SU-DHL-6 (cell line): ENCODE data around the gene ATOH8.

Source experiments
- H2AFZ ChIP-seq: fragments of 200-600 bp; sonication (generic); 2 replicates; pipeline ENCODE4 v1.6.1; 2014; ENCODE audit warnings: low read depth, mild to moderate bottlenecking, moderate library complexity, mixed read lengths, antibody characterized with exemption, low read length; ENCODE audit not compliant: severe bottlenecking
- H3F3A ChIP-seq: fragments of 200-600 bp; shearing (Covaris generic); 2 replicates; pipeline ENCODE4 v1.6.0; 2016; ENCODE audit warnings: antibody characterized with exemption, mild to moderate bottlenecking; ENCODE audit not compliant: insufficient read depth
- H3K27ac ChIP-seq: fragments of 200-600 bp; sonication (generic); 2 replicates; pipeline ENCODE4 v1.5.1; 2016; ENCODE audit warnings: low read depth, mild to moderate bottlenecking, low read length, moderate library complexity, mixed read lengths
- H3K27me3 ChIP-seq: fragments of 200-600 bp; sonication (generic), shearing (Covaris generic); 2 replicates; pipeline ENCODE4 v1.6.0; 2014; ENCODE audit warnings: mild to moderate bottlenecking, low read length
- H3K36me3 ChIP-seq: fragments of 200-600 bp; sonication (generic); 2 replicates; pipeline ENCODE4 v1.6.1; 2014; ENCODE audit warnings: mild to moderate bottlenecking, low read length, mixed read lengths
- H3K4me2 ChIP-seq: fragments of 300-600, 200-600 bp; shearing (Covaris generic), sonication (generic); 2 replicates; pipeline ENCODE4 v1.6.0; 2014; ENCODE audit warnings: low read length, low read depth, mild to moderate bottlenecking; ENCODE audit not compliant: poor library complexity, severe bottlenecking
- H3K4me3 ChIP-seq: fragments of 200-600 bp; sonication (generic); 2 replicates; pipeline ENCODE4 v1.5.1; 2014; ENCODE audit warnings: antibody characterized with exemption, low read length, mild to moderate bottlenecking, mixed read lengths; ENCODE audit not compliant: insufficient read depth, poor library complexity, severe bottlenecking
- H3K79me2 ChIP-seq: fragments of 200-600 bp; sonication (generic); 2 replicates; pipeline ENCODE4 v1.6.1; 2014; ENCODE audit warnings: mild to moderate bottlenecking, low read length, moderate library complexity; ENCODE audit not compliant: insufficient read depth
- H3K9ac ChIP-seq: fragments of 200-600 bp; sonication (generic); 2 replicates; pipeline ENCODE4 v1.7.0; 2014; ENCODE audit warnings: mild to moderate bottlenecking, low read length
- H3K9me2 ChIP-seq: fragments of 200-600 bp; sonication (generic); replicated peaks from 2 replicates; pipeline ENCODE4 v1.6.1; 2014; ENCODE audit warnings: low read length; ENCODE audit not compliant: insufficient read depth
- H3K9me3 ChIP-seq: fragments of 200-600 bp; sonication (generic); 2 replicates; pipeline ENCODE4 v1.6.1; 2014; ENCODE audit warnings: low read length, mixed read lengths; ENCODE audit not compliant: insufficient read depth
- H4K20me1 ChIP-seq: fragments of 200-600 bp; sonication (generic); 2 replicates; pipeline ENCODE4 v1.6.1; 2014; ENCODE audit warnings: low read depth, mild to moderate bottlenecking, antibody characterized with exemption, low read length, moderate library complexity, mixed read lengths
- EZH2phosphoT487 ChIP-seq: fragments of 200-600 bp; sonication (generic), shearing (Covaris generic); conservative IDR thresholded peaks from 2 replicates; pipeline ENCODE4 v1.6.1; 2018; ENCODE audit warnings: mild to moderate bottlenecking, antibody characterized with exemption, low read length, moderate library complexity, mixed read lengths
- TF ChIP-seq, protein P1 (sequence below): fragments of 200-600 bp; sonication (generic); IDR thresholded peaks from one replicate; pipeline ENCODE4 v1.5.1; 2017; ENCODE audit warnings: antibody characterized with exemption, mild to moderate bottlenecking, low read length, moderate library complexity; ENCODE audit not compliant: insufficient read depth, poor library complexity, severe bottlenecking

The ATOH8 gene

DNA sequence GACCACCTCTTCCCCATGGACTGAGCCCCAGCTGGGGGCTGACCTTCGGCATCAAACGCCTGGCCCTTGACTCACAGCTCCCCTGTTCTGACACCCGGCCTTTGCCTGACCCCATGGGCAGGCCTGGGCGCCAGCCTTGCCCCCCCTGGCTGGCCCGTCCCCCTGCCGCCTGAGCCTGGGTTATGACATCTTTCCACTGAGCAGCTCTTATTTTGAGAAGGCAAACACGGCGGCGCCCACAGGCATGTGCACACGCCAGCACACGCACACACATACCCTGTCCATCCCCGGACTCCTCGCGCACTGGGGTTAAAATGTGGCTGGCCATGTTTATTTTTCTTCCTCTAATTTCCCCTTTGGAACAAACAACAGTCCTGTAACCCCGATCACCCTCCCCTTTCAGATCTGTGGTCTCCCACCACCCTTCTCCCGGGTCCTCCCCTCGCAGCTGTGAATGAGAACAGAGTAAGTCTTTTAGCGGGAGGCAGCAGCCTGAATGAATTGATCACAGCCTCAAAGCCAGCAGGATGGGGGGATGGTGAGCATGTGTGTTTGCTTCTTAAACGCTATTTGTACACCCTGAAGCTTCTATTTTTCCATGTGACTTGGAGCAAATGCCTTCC, 11.8 kb upstream of the ATOH8 start:
- no peak overlapping the region for H3K4me2 ChIP-seq
- H3K9me3 ChIP-seq = no peaks in the 10 kb centered on the region
- H3K36me3 ChIP-seq = no peaks in the 10 kb centered on the region
- TF ChIP-seq, protein P1, sequence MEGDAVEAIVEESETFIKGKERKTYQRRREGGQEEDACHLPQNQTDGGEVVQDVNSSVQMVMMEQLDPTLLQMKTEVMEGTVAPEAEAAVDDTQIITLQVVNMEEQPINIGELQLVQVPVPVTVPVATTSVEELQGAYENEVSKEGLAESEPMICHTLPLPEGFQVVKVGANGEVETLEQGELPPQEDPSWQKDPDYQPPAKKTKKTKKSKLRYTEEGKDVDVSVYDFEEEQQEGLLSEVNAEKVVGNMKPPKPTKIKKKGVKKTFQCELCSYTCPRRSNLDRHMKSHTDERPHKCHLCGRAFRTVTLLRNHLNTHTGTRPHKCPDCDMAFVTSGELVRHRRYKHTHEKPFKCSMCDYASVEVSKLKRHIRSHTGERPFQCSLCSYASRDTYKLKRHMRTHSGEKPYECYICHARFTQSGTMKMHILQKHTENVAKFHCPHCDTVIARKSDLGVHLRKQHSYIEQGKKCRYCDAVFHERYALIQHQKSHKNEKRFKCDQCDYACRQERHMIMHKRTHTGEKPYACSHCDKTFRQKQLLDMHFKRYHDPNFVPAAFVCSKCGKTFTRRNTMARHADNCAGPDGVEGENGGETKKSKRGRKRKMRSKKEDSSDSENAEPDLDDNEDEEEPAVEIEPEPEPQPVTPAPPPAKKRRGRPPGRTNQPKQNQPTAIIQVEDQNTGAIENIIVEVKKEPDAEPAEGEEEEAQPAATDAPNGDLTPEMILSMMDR = no peak
- no peak for TF ChIP-seq EZH2phosphoT487
- H4K20me1 ChIP-seq = no peaks in the 10 kb centered on the region
- H2AFZ ChIP-seq = no peak overlapping the region
- H3K27me3 ChIP-seq = no peaks in the 10 kb centered on the region
- no peaks in the 10 kb centered on the region for H3K79me2 ChIP-seq
- no peak overlapping the region for H3K27ac ChIP-seq
- H3K4me3 ChIP-seq = no peak overlapping the region
- H3F3A ChIP-seq = no peaks in the 10 kb centered on the region
- H3K9ac ChIP-seq = no peak overlapping the region
- no peaks in the 10 kb centered on the region for H3K9me2 ChIP-seq

DNA sequence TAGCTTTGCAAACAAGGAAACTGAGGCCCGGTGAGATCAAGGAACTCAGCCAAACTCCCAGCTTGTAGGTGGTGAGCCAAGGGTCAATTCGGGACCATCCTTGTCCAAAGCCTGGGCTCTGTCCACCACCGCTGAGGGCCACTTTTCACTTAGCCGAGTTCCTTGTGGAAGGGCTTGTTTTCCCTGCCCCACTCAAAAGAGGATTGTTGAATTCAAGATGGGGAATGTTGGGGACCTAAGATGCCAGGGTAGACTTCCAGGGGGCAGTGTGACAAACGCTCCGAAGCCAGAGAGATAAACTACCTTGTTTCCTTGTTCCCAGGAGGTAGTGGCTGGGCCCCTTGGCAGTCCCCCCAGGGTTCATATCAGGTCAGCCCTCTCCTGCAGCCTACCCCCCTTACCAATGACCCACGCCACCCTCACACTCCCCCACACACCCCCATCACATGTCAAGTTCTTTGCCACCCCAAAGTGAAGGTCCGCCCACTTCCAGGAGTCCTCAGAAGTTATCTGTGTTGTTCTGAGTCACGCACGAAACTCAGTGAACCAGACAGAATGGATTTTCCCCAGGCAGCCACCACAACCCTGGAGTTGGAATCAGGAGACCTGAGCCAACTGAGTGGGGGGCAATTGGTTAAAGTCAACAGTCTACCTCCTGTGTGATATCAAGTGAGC, 10.3 kb upstream of the ATOH8 start:
- no peaks in the 10 kb centered on the region for H3K36me3 ChIP-seq
- no peak overlapping the region for H2AFZ ChIP-seq
- H4K20me1 ChIP-seq = no peaks in the 10 kb centered on the region
- H3K27ac ChIP-seq = no peak overlapping the region
- no peak for TF ChIP-seq EZH2phosphoT487
- TF ChIP-seq, protein P1 = no peak
- no peaks in the 10 kb centered on the region for H3K27me3 ChIP-seq
- no peaks in the 10 kb centered on the region for H3K79me2 ChIP-seq
- no peak overlapping the region for H3K9ac ChIP-seq
- no peaks in the 10 kb centered on the region for H3F3A ChIP-seq
- no peaks in the 10 kb centered on the region for H3K9me3 ChIP-seq
- no peak overlapping the region for H3K4me2 ChIP-seq
- no peak overlapping the region for H3K4me3 ChIP-seq
- H3K9me2 ChIP-seq = no peaks in the 10 kb centered on the region

DNA sequence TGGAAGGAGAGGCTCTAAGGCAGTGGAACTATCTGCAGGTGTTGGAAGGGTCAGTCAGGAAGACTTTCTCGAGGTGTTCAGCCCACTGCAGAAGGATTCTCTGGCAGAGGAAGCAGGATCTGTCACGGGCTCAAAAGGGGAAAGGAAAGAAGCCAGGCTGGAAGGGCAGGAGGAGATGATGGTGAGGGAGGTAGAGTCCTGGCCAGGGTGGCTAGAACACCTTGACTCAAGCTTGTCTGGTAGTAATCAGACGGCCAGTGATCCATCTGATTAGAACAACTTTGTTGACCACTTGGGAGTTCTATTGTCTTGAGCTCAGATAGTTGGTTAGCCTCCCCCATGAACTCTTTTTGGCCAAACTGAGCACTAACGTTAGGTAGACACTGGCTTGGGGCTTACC, 9.7 kb upstream of the ATOH8 start:
- Histone ChIP-seq H3K4me3 (no peak overlapping the region), H3K27ac (no peak overlapping the region), H2AFZ (no peak overlapping the region), H3K4me2 (no peak overlapping the region), H3K9ac (no peak overlapping the region), H3F3A (no peaks in the 10 kb centered on the region), H4K20me1 (no peaks in the 10 kb centered on the region), H3K27me3 (no peaks in the 10 kb centered on the region), H3K79me2 (no peaks in the 10 kb centered on the region), H3K36me3 (no peaks in the 10 kb centered on the region), H3K9me3 (no peaks in the 10 kb centered on the region), H3K9me2 (no peaks in the 10 kb centered on the region)
- TF ChIP-seq EZH2phosphoT487 = no peak
- TF ChIP-seq, protein P1 = no peak
